Fibroblast of the aortic adventitia (primary cell): ENCODE results near the gene KHDC4. TPM values are rescaled to one million over a fixed set of nuclear protein-coding genes. Genes with fewer than 3 reads are reported as not detected.

Source experiments
- DNase-seq: peaks from one replicate; pipeline ENCODE4 v3.0.0-alpha.2; 2010; ENCODE audit warnings: low read depth
- H3K4me3 ChIP-seq: 2 replicates; pipeline ENCODE4 v1.5.1; 2011; ENCODE audit warnings: low read depth, mild to moderate bottlenecking, control low read depth, low read length, moderate library complexity
- CTCF ChIP-seq: IDR thresholded peaks from 2 replicates; pipeline ENCODE4 v1.5.1; 2011; ENCODE audit warnings: mild to moderate bottlenecking, low read length, control low read depth, inconsistent platforms; ENCODE audit not compliant: insufficient read depth
- total RNA-seq: library from RNA; depleted of rRNA; stranded (reverse); fragments of >200 nt; gene quantifications from 2 replicates; pipeline ENCODE4 v1.2.3, GENCODE V29; 2012; ENCODE audit warnings: low replicate concordance

KHDC4 gene
- total RNA-seq, 1 donor, result 31.0 TPM

GRCh38 chr1:155950829-155951228 lies 16.6 kb upstream of the KHDC4 start:
- no peak for TF ChIP-seq CTCF
- no peak for DNase-seq
- H3K4me3 ChIP-seq, result no peak overlapping the region

- no peak for DNase-seq
- no peak overlapping the region for H3K4me3 ChIP-seq
- no peak for TF ChIP-seq CTCF
Observed at GRCh38 chr1:155947741-155948140, 13.5 kb upstream of the KHDC4 start.

GRCh38 chr1:155947292-155947691 lies 13.1 kb upstream of the KHDC4 start:
- DNase-seq, result no peak
- no peak for TF ChIP-seq CTCF
- no peak overlapping the region for H3K4me3 ChIP-seq

- DNase-seq, result no peak
- no peak overlapping the region for H3K4me3 ChIP-seq
Observed at GRCh38 chr1:155946633-155947219, 12.5 kb upstream of the KHDC4 start.

GRCh38 chr1:155944444-155944799 lies 10.2 kb upstream of the KHDC4 start:
- no peak overlapping the region for H3K4me3 ChIP-seq
- no peak for TF ChIP-seq CTCF
- no peak for DNase-seq

More at GRCh38 chr1:155946633-155947219, 12.5 kb upstream of the KHDC4 start:
- TF ChIP-seq CTCF, result no peak

GRCh38 chr1:155942578-155943141 lies 8.4 kb upstream of the KHDC4 start:
- no peak overlapping the region for H3K4me3 ChIP-seq
- peak; percentile 33 for DNase-seq
- TF ChIP-seq CTCF, result no peak
